ENCODE results near the gene FUBP3.

DNA sequence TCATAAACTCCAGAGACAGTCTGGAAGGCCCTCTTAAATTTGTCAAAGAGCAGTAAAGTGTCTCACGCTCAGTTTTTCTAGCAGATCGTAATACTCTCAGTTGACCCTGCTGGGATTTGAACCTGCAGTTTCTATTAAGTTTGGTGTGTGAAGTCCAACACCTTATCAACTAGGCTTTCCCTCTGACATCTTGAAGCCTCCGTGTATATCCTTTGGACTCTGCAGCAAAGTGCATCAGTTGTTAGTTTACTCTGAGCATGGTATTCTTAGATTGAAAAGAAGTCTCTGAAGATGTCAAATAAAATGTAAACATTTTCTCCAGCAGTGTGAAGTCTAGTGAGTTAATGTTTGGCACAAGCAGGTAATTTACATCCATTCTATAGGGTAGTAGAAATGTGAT lies 2.4 kb downstream of the FUBP3 start:
- TF ChIP-seq, protein P1, sequence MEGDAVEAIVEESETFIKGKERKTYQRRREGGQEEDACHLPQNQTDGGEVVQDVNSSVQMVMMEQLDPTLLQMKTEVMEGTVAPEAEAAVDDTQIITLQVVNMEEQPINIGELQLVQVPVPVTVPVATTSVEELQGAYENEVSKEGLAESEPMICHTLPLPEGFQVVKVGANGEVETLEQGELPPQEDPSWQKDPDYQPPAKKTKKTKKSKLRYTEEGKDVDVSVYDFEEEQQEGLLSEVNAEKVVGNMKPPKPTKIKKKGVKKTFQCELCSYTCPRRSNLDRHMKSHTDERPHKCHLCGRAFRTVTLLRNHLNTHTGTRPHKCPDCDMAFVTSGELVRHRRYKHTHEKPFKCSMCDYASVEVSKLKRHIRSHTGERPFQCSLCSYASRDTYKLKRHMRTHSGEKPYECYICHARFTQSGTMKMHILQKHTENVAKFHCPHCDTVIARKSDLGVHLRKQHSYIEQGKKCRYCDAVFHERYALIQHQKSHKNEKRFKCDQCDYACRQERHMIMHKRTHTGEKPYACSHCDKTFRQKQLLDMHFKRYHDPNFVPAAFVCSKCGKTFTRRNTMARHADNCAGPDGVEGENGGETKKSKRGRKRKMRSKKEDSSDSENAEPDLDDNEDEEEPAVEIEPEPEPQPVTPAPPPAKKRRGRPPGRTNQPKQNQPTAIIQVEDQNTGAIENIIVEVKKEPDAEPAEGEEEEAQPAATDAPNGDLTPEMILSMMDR (IDR thresholded peaks at IDR 0.05): no peak
- no peak for TF ChIP-seq POLR2A (IDR thresholded peaks at IDR 0.05; ENCODE audit: low read depth)
- TF ChIP-seq POLR2AphosphoS5 (IDR thresholded peaks at IDR 0.05): no peak
